Measurements from ENCODE around the gene OR7G2. TPM values are rescaled to one million over a fixed set of nuclear protein-coding genes. Genes with fewer than 3 reads are reported as not detected.

OR7G2 gene
- total RNA-seq, 2 donors from 2014 or later, result not detected

DNA sequence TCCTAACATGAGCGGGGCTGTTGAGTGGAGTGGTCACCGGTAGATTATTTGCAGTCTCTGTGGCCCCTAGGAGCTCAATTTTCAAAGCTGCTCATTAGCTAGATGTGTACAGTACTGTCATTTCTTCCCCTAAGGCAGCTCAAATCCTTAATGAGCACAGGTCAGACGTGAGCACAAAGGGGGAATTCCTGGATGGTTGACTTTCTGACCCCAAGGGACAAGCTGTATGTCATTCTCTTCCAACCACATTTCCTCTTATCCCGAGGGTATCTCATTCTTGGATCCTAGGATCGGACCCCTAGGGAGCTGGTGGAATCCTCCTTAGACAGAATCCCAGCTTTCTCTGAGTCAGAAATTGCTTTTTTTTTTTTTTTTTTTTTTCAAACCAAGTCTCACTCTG, 25.1 kb upstream of the OR7G2 start:
- no peak overlapping the region for H3K27ac ChIP-seq
- H3K4me1 ChIP-seq, result no peaks in the 10 kb centered on the region
- intact Hi-C loops (cut with DNase I), result loop anchor here (10.0 kb wide), 1 partner anchor 662 kb away; no protein-coding TSS in a partner anchor
- H3K27me3 ChIP-seq, result no peaks in the 10 kb centered on the region
- H3K36me3 ChIP-seq, result no peaks in the 10 kb centered on the region
- H3K4me3 ChIP-seq, result no peak overlapping the region
- TF ChIP-seq, protein P1, sequence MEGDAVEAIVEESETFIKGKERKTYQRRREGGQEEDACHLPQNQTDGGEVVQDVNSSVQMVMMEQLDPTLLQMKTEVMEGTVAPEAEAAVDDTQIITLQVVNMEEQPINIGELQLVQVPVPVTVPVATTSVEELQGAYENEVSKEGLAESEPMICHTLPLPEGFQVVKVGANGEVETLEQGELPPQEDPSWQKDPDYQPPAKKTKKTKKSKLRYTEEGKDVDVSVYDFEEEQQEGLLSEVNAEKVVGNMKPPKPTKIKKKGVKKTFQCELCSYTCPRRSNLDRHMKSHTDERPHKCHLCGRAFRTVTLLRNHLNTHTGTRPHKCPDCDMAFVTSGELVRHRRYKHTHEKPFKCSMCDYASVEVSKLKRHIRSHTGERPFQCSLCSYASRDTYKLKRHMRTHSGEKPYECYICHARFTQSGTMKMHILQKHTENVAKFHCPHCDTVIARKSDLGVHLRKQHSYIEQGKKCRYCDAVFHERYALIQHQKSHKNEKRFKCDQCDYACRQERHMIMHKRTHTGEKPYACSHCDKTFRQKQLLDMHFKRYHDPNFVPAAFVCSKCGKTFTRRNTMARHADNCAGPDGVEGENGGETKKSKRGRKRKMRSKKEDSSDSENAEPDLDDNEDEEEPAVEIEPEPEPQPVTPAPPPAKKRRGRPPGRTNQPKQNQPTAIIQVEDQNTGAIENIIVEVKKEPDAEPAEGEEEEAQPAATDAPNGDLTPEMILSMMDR (IDR thresholded peaks at IDR 0.05), result no peak
- H3K9ac ChIP-seq (ENCODE audit: low read depth in 2 of 2, low read length in 2 of 2), result no peak overlapping the region
- no peaks in the 10 kb centered on the region for H3K9me3 ChIP-seq
- no peak for DNase-seq

DNA sequence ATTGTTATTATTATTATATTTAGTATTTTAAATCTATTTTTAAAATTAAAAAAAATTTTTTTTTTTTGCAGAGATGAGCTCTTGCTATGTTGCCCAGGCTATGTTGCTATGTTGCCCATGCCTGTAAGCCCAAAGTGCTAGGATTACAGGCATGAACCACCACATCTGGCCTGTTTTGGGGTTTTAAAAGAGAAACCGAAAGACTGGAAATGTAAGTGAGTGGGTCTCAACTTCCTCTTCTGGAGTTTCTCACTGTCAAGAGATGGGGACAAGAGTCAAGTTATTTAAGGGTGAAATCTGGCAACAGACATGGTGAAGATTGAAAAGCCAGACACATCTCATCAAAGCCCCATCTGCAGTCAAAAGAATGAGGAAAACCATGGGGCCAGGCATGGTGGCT, 23.7 kb upstream of the OR7G2 start:
- DNase-seq, result no peak
- Histone ChIP-seq H3K36me3 (no peaks in the 10 kb centered on the region), H3K4me3 (no peak overlapping the region), H3K27ac (no peak overlapping the region), H3K4me1 (no peaks in the 10 kb centered on the region), H3K27me3 (no peaks in the 10 kb centered on the region), H3K9ac (ENCODE audit: low read depth in 2 of 2, low read length in 2 of 2) (no peak overlapping the region), H3K9me3 (no peaks in the 10 kb centered on the region)
- TF ChIP-seq, protein P1 (IDR thresholded peaks at IDR 0.05), result no peak
- intact Hi-C loops (cut with DNase I), result loop anchor here (10.0 kb wide), 1 partner anchor 664 kb away; no protein-coding TSS in a partner anchor

DNA sequence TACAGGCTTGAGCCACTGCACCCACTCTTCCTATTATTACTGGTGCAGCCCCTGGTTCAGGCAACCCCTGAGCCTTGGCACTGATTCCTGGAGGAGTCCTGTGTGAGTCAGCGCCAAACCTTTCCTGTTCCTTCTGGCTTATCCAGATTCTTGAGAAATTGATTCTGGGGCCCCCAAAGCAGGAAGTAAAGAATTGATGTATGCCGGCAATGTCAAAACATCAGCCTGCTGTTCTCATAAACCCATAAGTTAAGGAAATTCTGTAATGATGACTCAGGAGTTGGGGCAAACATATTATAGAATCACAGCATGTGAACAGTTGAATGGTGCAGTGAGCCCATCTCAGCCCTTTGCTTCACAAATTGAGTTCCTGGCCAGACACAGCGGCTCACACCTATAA, 20.9 kb upstream of the OR7G2 start:
- Histone ChIP-seq H3K27ac (no peak overlapping the region), H3K27me3 (no peaks in the 10 kb centered on the region), H3K9me3 (no peaks in the 10 kb centered on the region), H3K4me1 (no peaks in the 10 kb centered on the region), H3K4me3 (no peak overlapping the region), H3K36me3 (no peaks in the 10 kb centered on the region), H3K9ac (ENCODE audit: low read depth in 2 of 2, low read length in 2 of 2) (no peak overlapping the region)
- intact Hi-C loops (cut with DNase I), result no loop called here
- DNase-seq, result no peak
- TF ChIP-seq, protein P1 (IDR thresholded peaks at IDR 0.05), result no peak

DNA sequence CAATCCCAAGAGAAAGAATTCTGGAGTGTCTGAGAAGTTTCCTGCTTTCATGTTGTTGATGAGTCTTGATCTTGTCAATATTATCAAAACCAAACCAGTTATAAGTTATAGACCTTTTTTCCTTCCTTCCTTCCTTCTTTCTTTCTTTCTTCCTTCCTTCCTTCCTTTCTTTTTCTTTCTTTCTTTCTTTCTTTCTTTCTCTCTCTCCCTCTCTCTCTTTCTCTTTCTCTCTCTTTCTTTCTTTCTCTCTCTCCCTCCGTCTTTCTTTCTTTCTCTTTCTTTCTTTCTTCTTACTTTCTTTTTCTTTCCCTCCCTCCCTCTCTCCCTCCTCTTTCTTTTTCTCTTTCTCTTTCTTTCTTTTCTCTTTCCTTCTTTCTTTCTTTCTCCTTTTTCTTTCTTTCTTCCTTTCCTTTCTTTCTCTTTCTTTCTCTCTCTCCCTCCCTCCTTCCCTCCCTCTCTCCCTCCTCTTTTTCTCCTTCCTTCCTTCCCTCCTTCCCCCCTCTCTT, 19.7 kb upstream of the OR7G2 start, which contains the start of gene OR7G3:
Gene OR7G3, minus strand, starts transcription at position 51 of the 506 bp plus-strand sequence. Its CDS starts 0 bp downstream, at position 51.
- Histone ChIP-seq H3K27me3 (no peaks in the 10 kb centered on the region), H3K4me1 (no peaks in the 10 kb centered on the region), H3K4me3 (no peak within 1 kb of the TSS), H3K36me3 (no peaks in the 10 kb centered on the region), H3K9ac (ENCODE audit: low read depth in 2 of 2, low read length in 2 of 2) (no peak within 1 kb of the TSS), H3K27ac (no peak within 1 kb of the TSS), H3K9me3 (no peaks in the 10 kb centered on the region)
- TF ChIP-seq, protein P1 (IDR thresholded peaks at IDR 0.05), result no peak
- no peak for DNase-seq
- intact Hi-C loops (cut with DNase I), result no loop called here

DNA sequence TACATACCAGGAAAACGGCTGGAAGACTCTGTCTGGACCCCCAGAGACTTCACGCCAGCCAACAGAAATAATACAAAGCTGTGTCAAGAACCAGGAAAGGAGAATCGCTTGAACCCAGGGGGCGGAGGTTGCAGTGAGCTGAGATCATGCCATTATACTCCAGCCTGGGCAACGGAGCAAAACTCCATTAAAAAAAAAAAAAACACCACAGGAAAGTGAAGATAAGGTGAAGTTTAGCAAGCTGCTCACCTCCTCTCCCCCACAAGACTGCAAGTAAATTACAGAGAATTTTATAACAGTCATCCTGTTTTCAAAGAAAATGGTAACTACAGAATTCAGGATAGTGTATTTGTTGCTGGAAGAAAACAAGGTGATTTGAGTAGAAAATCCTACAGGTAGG, 9.3 kb upstream of the OR7G2 start:
- H3K27me3 ChIP-seq, result no peaks in the 10 kb centered on the region
- TF ChIP-seq, protein P1 (IDR thresholded peaks at IDR 0.05), result no peak
- H3K9me3 ChIP-seq, result no peaks in the 10 kb centered on the region
- intact Hi-C loops (cut with DNase I), result no loop called here
- H3K4me3 ChIP-seq, result no peak overlapping the region
- H3K36me3 ChIP-seq, result no peaks in the 10 kb centered on the region
- H3K27ac ChIP-seq, result no peak overlapping the region
- no peak overlapping the region for H3K9ac ChIP-seq (ENCODE audit: low read depth in 2 of 2, low read length in 2 of 2)
- no peak for DNase-seq
- no peaks in the 10 kb centered on the region for H3K4me1 ChIP-seq
